Prostate gland (tissue), 2 donors: ENCODE data around the gene SP110. TPM values are rescaled to one million over a fixed set of nuclear protein-coding genes. Genes with fewer than 3 reads are reported as not detected.

Experiments used
- DNase-seq: peaks from one replicate; pipeline ENCODE4 v3.0.0-alpha.2; 2019; ENCODE audit warnings: low spot score
- H3K27ac ChIP-seq, 2 donors: fragments of 200-600 bp; sonication (generic); 2 replicates each; pipeline ENCODE4 v1.5.1; 2017 to 2019
- H3K27me3 ChIP-seq: fragments of 200-600 bp; sonication (generic); replicated peaks from 2 replicates; pipeline ENCODE4 v1.5.1; 2019; ENCODE audit not compliant: insufficient read depth
- H3K36me3 ChIP-seq, 2 donors: fragments of 200-600 bp; sonication (generic); 1 replicate in 1 of 2; 2 replicates in 1 of 2; pipeline versions ENCODE4 v1.5.1 to v1.8.1; 2017 to 2019
- H3K4me1 ChIP-seq: fragments of 200-600 bp; sonication (generic); replicated peaks from 2 replicates; pipeline ENCODE4 v1.5.1; 2019
- H3K4me3 ChIP-seq, 2 donors: fragments of 200-600 bp; sonication (generic); 2 replicates each; pipeline ENCODE4 v1.5.1; 2017 to 2019
- H3K9me3 ChIP-seq: fragments of 200-600 bp; sonication (generic); 2 replicates; pipeline ENCODE4 v1.5.1; 2017
- POLR2A ChIP-seq: fragments of 450-650 bp; IDR thresholded peaks from one replicate; pipeline ENCODE4 v1.6.1; 2016; ENCODE audit warnings: antibody characterized with exemption, mild to moderate bottlenecking
- POLR2AphosphoS5 ChIP-seq: sonication (generic); formaldehyde crosslinking; IDR thresholded peaks from one replicate; pipeline ENCODE4 v1.6.1; 2017; ENCODE audit warnings: antibody characterized with exemption
- WGBS: methylation state at CpG from one replicate; pipeline ENCODE4 v1.1.5; 2018; 5-methylcytosine and 5-hydroxymethylcytosine counted together
- intact Hi-C: fragments of 100-400 bp; cut with DNase I; formaldehyde crosslinking; loops from one replicate; pipeline ENCODE4 v1.14.2; 2022
- total RNA-seq, 2 donors: library from RNA; depleted of rRNA; stranded (reverse); fragments of >200 nt; gene quantifications; one replicate each; pipeline ENCODE4 v1.1.0, GENCODE V29; 2016
- TF ChIP-seq, protein P1 (sequence below), 4 experiments: fragments of 200-600 bp in 2 of 4; fragments of 450-650 bp in 2 of 4; sonication (generic) in 2 of 4; IDR thresholded peaks; 1 replicate in 3 of 4; 2 replicates in 1 of 4; pipeline ENCODE4 v1.5.1; 2016 to 2019; ENCODE audit warnings: antibody characterized with exemption in 4 of 4, mild to moderate bottlenecking in 2 of 4, moderate library complexity in 2 of 4

Gene SP110
- total RNA-seq, 2 donors from 2014 or later = 26.5 to 39.3 TPM

DNA sequence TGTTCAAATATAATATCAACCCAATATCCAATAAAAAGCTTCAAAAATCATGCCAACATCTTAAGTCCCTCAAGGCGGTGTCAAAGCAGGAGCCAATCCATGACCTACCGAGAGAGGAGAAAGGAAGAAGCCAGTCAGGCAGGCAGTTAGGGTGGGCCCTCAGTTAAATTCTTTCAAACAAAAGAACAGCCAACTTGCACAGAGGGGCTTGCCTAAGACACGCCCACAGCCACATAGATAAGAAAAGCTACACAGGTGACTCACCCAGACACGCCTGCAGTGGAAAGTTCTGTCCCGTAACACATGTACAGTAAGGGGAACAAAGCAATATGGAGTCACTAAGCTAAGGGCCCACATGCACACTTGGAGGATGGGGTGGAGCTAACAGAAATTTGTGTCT, 61.3 kb downstream of the SP110 start:
- TF ChIP-seq POLR2A (no peak), POLR2AphosphoS5 (no peak)
- TF ChIP-seq, protein P1, sequence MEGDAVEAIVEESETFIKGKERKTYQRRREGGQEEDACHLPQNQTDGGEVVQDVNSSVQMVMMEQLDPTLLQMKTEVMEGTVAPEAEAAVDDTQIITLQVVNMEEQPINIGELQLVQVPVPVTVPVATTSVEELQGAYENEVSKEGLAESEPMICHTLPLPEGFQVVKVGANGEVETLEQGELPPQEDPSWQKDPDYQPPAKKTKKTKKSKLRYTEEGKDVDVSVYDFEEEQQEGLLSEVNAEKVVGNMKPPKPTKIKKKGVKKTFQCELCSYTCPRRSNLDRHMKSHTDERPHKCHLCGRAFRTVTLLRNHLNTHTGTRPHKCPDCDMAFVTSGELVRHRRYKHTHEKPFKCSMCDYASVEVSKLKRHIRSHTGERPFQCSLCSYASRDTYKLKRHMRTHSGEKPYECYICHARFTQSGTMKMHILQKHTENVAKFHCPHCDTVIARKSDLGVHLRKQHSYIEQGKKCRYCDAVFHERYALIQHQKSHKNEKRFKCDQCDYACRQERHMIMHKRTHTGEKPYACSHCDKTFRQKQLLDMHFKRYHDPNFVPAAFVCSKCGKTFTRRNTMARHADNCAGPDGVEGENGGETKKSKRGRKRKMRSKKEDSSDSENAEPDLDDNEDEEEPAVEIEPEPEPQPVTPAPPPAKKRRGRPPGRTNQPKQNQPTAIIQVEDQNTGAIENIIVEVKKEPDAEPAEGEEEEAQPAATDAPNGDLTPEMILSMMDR (IDR thresholded peaks at IDR 0.05) = no peak
- no peak for DNase-seq
- no peak overlapping the region for H3K27ac ChIP-seq
- 97% methylated on average over 5 of the region's 5 CpGs for WGBS
- no peaks in the 10 kb centered on the region for H3K4me1 ChIP-seq
- H3K9me3 ChIP-seq = no peaks in the 10 kb centered on the region
- H3K36me3 ChIP-seq = no peaks in the 10 kb centered on the region
- intact Hi-C loops = loop anchor here (5.0 kb wide), 2 partner anchors 151 to 454 kb away; no protein-coding TSS in a partner anchor
- H3K4me3 ChIP-seq = no peak overlapping the region
- H3K27me3 ChIP-seq = no peaks in the 10 kb centered on the region

- no peak overlapping the region for H3K4me3 ChIP-seq
- no peaks in the 10 kb centered on the region for H3K27me3 ChIP-seq
- DNase-seq = no peak
- H3K27ac ChIP-seq = no peak overlapping the region
- no peaks in the 10 kb centered on the region for H3K9me3 ChIP-seq
- no peaks in the 10 kb centered on the region for H3K4me1 ChIP-seq
- 87% methylated on average over 24 of the region's 25 CpGs for WGBS
- TF ChIP-seq, protein P1 (IDR thresholded peaks at IDR 0.05) = no peak
- TF ChIP-seq POLR2A (no peak), POLR2AphosphoS5 (no peak)
- intact Hi-C loops = loop anchor here (5.0 kb wide), 2 partner anchors 150 to 455 kb away; no protein-coding TSS in a partner anchor
- no peaks in the 10 kb centered on the region for H3K36me3 ChIP-seq
Measured at GRCh38 chr2:230156782-230157699, 62.7 kb downstream of the SP110 start.

GRCh38 chr2:230155359-230155758, 64.4 kb downstream of the SP110 start:
- intact Hi-C loops = loop anchor here (5.0 kb wide), 2 partner anchors 148 to 457 kb away; no protein-coding TSS in a partner anchor
- TF ChIP-seq POLR2AphosphoS5 = no peak
- TF ChIP-seq, protein P1 (IDR thresholded peaks at IDR 0.05) = no peak
- no peak for TF ChIP-seq POLR2A
- H3K36me3 ChIP-seq = no peaks in the 10 kb centered on the region
- H3K4me3 ChIP-seq = no peak overlapping the region
- H3K27me3 ChIP-seq = no peaks in the 10 kb centered on the region
- WGBS = 93% methylated on average over 5 of the region's 7 CpGs
- no peak for DNase-seq
- no peak overlapping the region for H3K27ac ChIP-seq
- H3K9me3 ChIP-seq = no peaks in the 10 kb centered on the region
- no peaks in the 10 kb centered on the region for H3K4me1 ChIP-seq

DNA sequence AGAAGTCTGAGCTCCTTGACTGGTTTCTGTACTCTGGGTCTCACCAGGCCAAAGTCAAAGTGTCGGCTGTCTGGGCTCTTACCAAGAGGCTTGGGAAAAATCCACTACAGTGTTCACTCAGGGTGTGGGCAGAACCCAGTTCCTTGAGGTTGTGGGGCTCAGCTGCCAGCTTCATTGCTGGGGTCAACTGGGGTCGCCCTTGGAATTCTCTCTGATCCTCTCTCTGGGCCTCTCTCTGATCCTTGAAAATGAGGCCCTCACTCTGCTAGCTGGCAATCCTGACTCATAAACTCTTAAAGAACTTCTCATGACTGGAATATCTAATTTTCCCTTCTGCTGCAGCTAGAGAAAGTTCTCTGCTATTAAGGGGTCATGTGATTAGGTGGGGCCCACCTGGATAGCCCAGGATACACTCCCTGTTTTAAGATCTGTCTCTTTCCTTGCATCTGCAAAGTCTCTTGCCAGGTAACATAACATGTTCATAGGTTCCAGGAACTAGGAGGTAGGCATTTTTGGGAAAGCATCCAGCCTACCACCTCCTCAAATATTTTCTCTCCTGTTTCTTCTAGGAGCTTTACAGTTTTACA, 66.3 kb downstream of the SP110 start:
- no peaks in the 10 kb centered on the region for H3K4me1 ChIP-seq
- H3K27ac ChIP-seq = no peak overlapping the region
- H3K4me3 ChIP-seq = no peak overlapping the region
- no peak for DNase-seq
- WGBS = 38% methylated on average over 2 of the region's 2 CpGs
- no peaks in the 10 kb centered on the region for H3K9me3 ChIP-seq
- TF ChIP-seq, protein P1 (IDR thresholded peaks at IDR 0.05) = no peak
- TF ChIP-seq POLR2A = no peak
- TF ChIP-seq POLR2AphosphoS5 = no peak
- intact Hi-C loops = no loop called here
- no peaks in the 10 kb centered on the region for H3K36me3 ChIP-seq
- no peaks in the 10 kb centered on the region for H3K27me3 ChIP-seq
